GM04503 (cell line): Measurements from ENCODE around the gene ZNF718.
"Not testable (repeated sequence)": the region's sequence is repeated elsewhere in the genome, so short reads cannot be mapped to it uniquely, and the experiment has no call there.

Experiments used
- DNase-seq: peaks from one replicate; pipeline ENCODE4 v3.0.0-alpha.2; 2012; ENCODE audit warnings: low read depth

Gene ZNF718

GRCh38 chr4:161496-162284 lies 37.4 kb downstream of the ZNF718 start:
- DNase-seq = no peak

GRCh38 chr4:169640-170039 lies 45.3 kb downstream of the ZNF718 start:
- not testable (repeated sequence) for DNase-seq

- DNase-seq = not testable (repeated sequence)
Observed at GRCh38 chr4:171318-171717, 47.0 kb downstream of the ZNF718 start.

- DNase-seq = no peak
Observed at GRCh38 chr4:173666-174314, 49.5 kb downstream of the ZNF718 start.

- DNase-seq = no peak
Observed at GRCh38 chr4:175986-176385, 51.7 kb downstream of the ZNF718 start.

- no peak for DNase-seq
Observed at GRCh38 chr4:176995-177394, 52.7 kb downstream of the ZNF718 start.

GRCh38 chr4:182225-182624 lies 57.9 kb downstream of the ZNF718 start:
- not testable (repeated sequence) for DNase-seq

GRCh38 chr4:188091-188490 lies 63.8 kb downstream of the ZNF718 start:
- DNase-seq = no peak

GRCh38 chr4:195159-195558 lies 70.9 kb downstream of the ZNF718 start:
- DNase-seq = not testable (repeated sequence)

- no peak for DNase-seq
Observed at GRCh38 chr4:200936-201335, 76.6 kb downstream of the ZNF718 start.

GRCh38 chr4:202822-203221 lies 78.5 kb downstream of the ZNF718 start:
- not testable (repeated sequence) for DNase-seq

GRCh38 chr4:205097-205756 lies 80.9 kb downstream of the ZNF718 start:
- DNase-seq = no peak

- DNase-seq = no peak
Observed at GRCh38 chr4:206054-206453, 81.8 kb downstream of the ZNF718 start.

GRCh38 chr4:208416-209096 lies 84.3 kb downstream of the ZNF718 start:
- DNase-seq = not testable (repeated sequence)

- DNase-seq = no peak
Observed at GRCh38 chr4:211033-211511, 86.8 kb downstream of the ZNF718 start.

GRCh38 chr4:212438-213188 lies 88.3 kb downstream of the ZNF718 start:
- DNase-seq = peak; percentile 46

GRCh38 chr4:213189-213535 lies 88.9 kb downstream of the ZNF718 start:
- not testable (repeated sequence) for DNase-seq
